A549 treated with ZK216348 at 1 μM for 4 hours (cell line): Measurements from ENCODE around the gene DRAM1. TPM values are rescaled to one million over a fixed set of nuclear protein-coding genes. Genes with fewer than 3 reads are reported as not detected.

Source experiments
- total RNA-seq: library from RNA; stranded (reverse); fragments of 200-300 nt; extraction: Qiagen RNA extraction; gene quantifications from 5 replicates; pipeline ENCODE4 v1.2.3, GENCODE V29; 2022; ENCODE audit warnings: low read depth

The DRAM1 gene, protein sequence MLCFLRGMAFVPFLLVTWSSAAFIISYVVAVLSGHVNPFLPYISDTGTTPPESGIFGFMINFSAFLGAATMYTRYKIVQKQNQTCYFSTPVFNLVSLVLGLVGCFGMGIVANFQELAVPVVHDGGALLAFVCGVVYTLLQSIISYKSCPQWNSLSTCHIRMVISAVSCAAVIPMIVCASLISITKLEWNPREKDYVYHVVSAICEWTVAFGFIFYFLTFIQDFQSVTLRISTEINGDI
- total RNA-seq = 19.7 to 27.1 TPM (median 20.8 TPM) in 5 replicates

DNA sequence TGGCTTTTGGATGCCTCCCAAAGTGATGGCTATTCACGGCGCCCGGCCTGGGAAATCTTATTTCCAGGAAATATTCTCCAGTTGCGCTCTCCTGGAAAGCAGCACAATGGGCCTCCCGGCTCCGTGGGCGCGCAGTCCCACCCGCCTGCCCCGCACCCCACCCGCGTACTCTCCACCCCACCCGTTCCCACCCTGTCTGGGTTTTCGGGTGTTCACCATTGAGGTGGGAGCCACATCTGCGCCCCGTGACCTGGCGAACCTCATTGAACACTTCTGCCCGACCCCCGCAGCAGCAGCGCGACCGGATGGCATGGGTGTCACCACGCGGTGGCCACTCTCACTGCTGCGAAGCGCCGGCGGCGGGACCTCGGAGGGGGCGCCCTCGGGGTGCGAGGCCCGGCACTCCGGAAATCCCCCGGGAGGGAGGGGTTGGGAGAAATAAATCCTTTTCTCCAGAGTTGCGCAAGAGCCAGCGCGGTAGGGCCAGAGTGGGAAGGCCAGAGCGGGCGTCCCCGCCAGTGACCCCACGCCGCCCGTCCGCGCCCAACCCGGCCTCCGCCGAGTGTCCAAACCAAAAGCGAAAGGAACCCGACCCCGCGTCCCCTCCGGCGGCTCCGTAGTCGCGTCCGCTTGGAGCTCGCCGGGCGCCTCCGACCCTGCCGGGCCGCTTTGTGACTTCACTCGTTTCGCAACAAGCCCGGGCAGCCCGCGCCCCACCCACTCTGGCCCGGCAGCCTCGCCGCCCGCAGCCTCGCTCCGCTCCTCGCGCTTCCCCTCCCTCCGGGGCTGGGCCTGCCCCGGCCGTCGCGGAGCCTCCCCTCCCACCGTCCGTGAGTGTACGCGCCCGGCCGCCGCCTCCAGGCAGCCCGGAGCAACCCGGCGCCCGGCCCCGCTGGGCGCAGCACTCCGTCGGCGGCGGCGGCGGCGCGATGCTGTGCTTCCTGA is at the start of gene DRAM1:
Gene DRAM1, plus strand, starts transcription at position 720 of the 945 bp plus-strand sequence. Its CDS starts 210 bp downstream, at position 930.

DNA sequence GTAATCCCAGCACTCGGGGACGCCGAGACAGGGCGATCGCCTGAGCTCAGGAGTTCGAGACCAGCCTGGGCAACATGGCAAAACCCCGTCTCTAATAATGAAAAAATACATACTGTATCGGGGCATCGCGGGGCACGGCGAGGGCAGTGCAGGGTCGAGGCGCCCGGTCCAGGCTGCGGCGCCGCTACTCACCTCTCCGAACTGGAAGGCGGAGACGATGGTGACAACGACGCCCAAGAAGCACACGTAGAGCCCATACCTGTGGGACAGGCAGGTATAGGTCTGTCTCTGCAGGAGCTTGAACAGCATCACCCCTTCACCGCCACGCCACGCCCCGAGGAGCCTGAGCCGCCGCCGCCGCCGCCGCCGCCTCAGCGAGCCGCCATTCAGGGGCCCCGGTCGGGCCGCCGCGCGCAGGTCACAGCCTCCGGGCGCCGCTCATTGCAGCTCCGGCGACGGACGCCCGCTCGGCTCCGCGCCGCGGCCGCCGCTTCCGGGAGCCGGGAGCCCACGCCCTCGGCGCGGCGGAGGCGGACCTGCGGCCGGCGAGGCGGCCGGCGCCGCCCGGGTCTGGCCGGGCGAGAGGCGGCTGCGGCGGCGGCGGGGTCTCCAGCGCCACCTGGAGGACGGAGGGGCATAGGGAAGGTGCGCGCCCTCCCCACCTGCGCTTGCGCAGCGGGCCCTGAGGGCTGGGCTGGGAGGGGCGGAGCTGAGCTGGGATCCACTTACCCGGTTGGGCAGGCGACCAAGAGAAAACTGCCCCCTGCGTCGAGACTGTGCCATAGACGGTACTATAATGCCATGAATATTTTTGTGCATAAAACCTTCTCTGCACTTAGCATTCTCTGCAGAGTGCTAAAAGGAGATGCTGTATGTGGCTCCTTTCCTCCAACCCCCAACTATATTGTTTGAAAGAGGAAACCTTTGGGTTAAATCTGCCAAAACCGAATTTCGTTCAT is 46.7 kb upstream of the DRAM1 start, which contains the start of gene GNPTAB:
Gene GNPTAB, minus strand, starts transcription at position 593 of the 959 bp plus-strand sequence. Its CDS starts 284 bp downstream, at position 309.

Other genes with a start within 250 kb of the DRAM1 start
- 42.3 to 83.1 TPM (median 72.6 TPM) in 5 replicates for gene CHPT1, start 179.9 kb upstream of the DRAM1 start, total RNA-seq
- gene SYCP3, start 138.1 kb upstream of the DRAM1 start, total RNA-seq = not detected in 5 replicates
- gene GNPTAB, start 46.6 kb upstream of the DRAM1 start, total RNA-seq = 10.4 to 15.5 TPM (median 13.9 TPM) in 5 replicates
- gene WASHC3, start 184.4 kb downstream of the DRAM1 start, total RNA-seq = 27.5 to 42.6 TPM (median 30.4 TPM) in 5 replicates
- gene NUP37, start 242.5 kb downstream of the DRAM1 start, total RNA-seq = 59.2 to 85.3 TPM (median 68.3 TPM) in 5 replicates
- gene PARPBP, start 242.6 kb downstream of the DRAM1 start, total RNA-seq = 13.7 to 23.6 TPM (median 21.6 TPM) in 5 replicates